Measurements from ENCODE around the gene SPSB1.
"Not testable (repeated sequence)": the region's sequence is repeated elsewhere in the genome, so short reads cannot be mapped to it uniquely, and the experiment has no call there.

The SPSB1 gene

DNA sequence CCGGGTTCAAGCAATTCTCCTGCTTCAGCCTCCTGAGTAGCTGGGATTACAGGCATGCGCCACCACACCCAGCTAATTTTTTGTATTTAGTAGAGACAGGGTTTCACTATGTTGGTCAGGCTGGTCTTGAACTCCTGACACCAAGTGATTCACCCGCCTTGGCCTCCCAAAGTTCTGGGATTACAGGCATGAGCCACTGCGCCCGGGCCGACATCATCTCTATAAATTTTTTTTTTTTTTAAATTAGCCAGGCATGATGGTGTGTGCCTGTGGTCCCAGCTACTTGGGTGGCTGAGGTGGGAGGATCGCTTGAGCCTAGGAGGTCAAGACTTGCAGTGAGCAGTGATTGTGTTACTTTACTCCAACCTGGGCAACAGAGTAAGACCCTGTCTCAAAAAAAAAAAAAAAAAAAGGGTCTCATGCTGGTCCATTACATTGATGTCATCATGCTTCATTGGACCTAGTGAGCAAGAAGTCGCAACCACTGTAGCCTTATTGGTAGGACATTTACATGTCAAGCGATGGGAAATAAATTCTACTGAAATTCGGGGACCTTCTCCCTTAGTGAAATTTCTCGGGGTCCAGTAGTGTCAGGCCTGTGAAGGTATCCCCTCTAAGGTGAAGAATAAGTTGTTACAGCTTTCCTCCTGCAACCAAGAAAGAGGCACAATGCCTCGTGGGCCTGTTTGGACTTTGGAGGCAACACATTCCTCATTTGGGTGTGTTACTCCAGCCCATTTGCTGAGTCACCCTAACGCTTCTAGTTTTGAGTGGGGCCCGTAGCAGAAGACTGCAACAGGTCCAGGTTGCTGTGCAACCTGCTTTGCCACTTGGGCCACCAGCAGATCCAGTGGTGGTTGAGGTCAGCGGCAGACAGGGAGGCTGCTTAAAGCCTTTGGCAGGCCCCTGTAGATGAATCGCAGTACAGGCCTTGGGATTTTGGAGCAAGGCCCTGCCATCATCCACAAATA is 7.2 kb downstream of the SPSB1 start:
- not testable (repeated sequence) for DNase-seq (ENCODE audit: low read depth, low spot score)

DNA sequence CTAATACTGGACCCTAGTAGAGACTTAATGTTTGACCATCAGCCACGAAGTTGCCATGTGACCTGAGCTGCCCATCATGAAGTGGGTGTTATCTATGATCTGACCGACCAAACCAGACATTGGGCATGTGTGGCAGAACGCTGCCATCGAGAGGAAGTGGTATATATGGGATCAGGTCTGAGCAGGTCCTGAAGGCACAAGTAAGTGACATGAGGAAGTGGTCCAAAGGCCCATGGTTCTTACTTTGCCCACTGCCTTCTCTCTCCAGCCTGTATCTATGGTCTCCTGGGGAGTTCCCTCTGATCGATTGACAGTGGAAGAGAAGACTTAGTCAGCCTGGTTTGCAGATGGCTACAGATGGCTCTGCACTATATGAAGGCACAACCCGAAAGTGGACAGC is 7.9 kb downstream of the SPSB1 start:
- no peak for DNase-seq (ENCODE audit: low read depth, low spot score)

DNA sequence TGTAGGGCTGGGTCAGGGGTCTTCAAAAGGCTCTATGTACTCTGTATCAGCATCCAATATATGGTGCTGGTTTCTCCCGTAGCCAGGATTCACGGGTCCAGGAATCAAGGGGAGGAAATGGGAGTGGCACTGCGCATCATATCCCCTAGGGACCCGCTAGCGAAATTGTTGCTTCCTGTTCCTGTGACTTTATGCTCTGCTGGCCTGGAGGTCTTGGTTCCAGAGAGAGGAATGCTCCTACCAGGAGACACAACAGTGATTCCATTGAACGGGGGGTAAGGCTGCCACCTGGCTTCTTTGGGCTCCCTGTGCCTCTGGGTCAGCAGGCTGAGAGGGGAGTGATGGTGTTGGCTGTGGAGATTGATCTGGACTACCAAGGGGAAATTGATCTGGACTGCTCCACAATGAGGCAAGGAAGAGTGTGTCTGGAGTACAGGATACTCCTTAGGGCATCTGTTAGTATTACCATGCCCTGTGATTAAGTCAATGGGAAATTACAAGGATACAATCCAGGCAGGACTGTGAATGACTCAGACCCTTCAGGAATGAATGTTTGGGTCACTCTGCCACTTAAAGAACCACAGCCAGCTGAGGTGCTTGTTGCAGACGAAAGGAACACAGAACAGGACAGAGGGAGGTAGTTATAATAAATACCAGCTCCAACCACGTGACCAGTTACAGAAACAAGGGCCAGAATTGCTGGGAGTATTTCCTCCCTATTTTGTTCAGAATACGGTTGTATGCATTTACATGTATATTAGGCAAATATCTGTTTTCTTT is 10.2 kb downstream of the SPSB1 start:
- DNase-seq (ENCODE audit: low read depth, low spot score), result no peak

DNA sequence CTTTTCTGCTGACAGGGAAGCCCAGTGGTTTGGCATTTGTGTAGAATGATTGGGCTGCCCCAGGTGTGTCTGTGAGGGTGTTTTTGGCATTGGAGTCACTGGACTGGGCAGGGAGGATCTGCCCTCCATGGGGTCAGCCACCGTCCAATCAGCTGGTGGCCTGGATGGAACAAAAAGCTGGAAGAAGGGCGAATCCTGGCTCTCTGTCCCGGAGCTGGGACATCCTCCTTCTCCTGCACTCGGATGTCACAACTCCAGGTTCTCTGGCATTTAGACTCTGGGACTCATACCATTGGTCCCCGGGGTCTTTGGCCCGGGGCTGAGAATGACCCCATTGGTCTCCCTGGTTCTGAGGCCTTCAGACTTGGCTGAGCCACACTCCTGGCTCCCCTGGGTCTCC is 11.2 kb downstream of the SPSB1 start:
- DNase-seq (ENCODE audit: low read depth, low spot score), result no peak

DNA sequence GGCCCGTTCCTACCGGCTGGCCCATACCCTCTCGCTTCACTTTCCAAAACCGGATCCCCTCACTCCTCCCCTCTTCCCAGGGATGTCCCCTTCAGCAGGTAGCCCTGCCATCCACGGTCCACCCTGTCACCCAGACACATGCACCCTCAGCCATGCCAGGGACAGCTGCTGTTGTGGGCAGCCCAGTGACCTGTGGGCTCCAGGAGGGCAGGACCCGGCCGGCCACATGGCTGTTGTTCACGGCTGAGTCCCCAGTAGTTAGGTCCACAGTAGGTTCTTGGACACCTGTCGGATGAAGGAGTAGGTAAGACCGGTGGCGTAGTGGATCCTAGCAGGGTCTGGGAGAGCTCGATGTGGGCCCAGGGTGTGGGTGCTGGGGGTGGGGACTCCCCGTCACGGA is 12.5 kb downstream of the SPSB1 start:
- DNase-seq (ENCODE audit: low read depth, low spot score), result no peak

DNA sequence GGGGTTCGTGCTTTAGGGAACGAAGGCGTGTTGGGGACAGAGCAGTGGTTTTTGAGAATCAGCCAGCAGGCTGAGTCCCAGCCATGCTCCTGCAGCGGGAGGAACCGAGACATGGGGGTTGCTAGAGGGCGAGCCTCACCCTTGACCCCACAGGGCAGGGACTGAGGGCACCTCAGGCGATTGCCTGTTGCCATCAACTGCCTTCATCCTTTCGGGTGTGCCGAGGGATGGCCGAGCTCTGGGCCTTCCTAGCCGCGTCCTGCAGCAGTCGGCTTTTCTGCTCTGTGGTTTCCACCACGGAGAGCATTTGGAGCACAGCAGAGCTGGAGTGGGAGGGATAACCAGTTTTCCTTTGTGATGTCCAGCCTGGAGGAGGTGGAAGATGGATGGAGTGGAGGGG is 13.3 kb downstream of the SPSB1 start:
- DNase-seq (ENCODE audit: low read depth, low spot score), result no peak

DNA sequence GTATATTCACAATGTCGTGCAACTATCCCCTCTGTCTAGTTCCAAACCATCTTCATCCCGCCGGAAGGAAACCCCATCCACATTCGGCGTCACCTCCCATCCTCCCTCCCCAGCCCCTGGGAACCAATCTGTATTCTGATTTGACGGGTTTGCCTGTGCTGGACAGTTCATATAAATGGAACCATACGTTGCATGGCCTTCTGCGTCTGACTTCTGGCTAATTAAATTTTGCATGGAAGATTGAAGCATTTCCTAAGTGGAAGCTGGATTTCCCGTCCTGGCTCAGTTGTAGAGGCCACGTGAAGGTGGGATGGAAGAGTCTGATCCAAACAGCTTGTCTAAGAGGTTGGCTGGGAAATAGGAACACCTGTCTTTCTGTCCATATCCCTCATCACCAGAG is 14.6 kb downstream of the SPSB1 start:
- no peak for DNase-seq (ENCODE audit: low read depth, low spot score)

DNA sequence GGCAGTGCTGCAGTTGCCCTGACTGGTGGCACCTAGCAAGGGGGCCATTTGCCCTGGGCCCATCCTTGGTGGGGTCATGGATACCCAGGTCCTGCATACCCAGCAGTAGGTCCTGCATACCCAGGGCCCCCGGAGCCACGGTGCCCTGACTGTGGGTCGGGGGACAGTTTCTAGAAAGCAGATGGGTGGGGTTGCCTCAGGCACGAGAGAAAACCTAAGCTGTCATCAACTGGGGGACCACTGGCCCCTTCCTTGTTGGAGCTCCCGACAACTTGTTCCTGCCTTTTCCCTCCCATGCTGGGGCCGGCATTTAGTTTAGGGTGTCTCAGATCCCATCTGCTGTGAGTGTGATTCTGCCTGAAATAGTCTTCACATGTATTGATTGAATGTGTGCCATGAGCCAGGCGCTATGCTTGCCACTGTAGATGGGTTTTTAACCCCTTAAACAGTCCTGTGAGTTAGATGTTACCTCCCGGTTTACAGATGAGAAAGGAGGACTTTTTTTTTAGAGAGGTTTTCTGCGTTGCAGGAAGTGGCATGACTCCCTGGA is 15.6 kb downstream of the SPSB1 start:
- DNase-seq (ENCODE audit: low read depth, low spot score), result no peak

DNA sequence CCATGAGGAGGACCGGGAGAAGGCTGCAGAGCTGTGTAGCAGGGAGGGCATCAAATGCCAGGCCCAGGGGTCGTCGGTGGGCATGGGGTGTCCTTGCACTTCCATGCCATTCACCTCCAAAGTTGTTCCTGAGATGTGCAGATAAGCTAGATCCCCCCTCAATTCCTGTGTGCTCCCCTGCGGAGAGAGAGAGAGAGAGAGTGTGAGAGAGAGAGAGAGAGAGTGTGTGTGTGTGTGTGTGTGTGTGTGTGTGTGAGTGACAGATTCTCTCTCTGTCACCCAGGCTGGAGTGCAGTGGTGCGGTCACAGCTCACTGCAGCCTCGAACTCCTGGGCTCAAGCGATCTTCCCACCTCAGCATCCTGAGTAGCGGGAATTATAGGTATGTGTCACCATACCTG is 16.4 kb downstream of the SPSB1 start:
- no peak for DNase-seq (ENCODE audit: low read depth, low spot score)

DNA sequence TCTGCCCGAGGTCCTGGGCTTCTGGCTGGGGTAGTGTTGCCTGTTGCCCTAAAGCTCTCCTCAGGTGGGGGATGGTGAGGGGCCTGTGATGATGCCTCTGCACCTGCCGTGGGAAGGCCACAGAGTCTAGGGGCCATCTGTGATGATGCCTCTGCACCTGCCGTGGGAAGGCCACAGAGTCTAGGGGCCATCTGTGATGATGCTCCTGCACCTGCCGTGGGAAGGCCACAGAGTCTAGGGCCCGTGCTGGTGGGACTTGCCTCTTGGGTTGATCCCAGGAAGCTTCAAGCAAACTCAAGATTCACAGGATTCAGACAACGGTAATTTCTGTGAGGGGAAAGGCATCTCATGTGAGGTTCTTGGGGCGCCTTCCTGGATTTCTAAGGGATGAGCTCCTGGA is 17.3 kb downstream of the SPSB1 start:
- DNase-seq (ENCODE audit: low read depth, low spot score), result no peak

DNA sequence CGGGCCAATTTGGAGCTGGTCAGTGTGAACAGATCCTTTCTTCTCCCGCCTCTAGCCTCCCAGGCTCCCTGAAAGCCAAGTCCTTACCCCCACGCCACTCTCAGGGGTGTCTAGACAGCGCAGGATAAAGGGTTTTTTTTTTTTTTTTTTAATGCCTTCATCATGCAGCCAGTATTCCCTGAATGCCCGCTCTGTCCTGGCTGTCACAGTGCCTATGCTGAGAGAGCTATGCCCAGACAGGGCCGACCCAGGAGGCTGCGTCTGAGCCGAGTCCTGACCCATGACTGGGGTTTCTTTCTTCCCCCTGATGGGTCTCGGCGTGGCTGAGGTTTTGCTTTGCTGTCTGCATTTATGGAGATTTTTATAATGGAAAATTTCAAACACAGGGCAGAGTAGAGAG is 18.3 kb downstream of the SPSB1 start:
- DNase-seq (ENCODE audit: low read depth, low spot score), result no peak

DNA sequence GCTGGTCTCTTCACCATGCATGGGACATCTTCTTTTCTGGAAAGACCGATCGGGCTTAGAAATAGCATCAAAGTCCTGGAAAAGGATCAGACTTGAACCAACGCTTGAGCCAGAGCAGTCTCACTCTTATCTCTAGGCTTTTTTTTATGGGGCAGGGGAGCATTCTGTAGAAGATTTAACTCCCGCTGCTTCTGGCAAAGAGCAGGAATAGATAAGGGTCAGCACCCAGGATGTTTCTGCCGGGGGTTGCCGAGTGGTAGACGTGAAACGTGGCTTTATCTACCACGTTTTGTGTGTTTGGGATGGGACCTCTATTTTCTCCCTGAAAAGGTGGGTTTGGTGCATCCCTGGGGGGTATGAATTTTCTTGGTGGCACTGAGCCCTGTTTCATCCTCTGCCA is 18.8 kb downstream of the SPSB1 start:
- no peak for DNase-seq (ENCODE audit: low read depth, low spot score)

DNA sequence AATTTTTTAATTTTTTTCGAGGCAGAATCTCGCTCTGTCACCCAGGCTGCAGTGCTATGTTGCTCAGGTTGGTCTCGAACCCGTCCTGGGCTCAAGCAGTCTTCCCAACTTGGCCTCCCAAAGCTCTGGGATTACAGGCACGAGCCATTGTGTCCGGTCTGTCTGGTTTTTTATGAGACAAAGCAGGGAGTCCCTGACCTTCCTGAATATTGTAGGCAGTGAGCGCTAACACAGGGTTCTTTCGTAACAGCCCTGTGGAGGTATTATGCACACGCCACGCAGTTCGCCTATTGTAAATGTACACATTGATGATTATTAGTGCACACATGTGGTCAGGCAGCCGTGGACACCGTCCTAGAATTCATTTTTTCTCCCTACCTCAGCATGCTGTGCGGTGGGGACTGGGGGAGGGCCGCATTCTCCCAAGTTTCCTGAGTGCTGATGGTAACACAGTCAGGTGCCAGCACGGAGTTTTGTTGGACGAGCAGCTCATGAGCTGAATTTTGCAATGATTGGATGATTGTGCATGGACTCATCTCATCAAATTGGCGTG is 19.6 kb downstream of the SPSB1 start:
- DNase-seq (ENCODE audit: low read depth, low spot score), result no peak

DNA sequence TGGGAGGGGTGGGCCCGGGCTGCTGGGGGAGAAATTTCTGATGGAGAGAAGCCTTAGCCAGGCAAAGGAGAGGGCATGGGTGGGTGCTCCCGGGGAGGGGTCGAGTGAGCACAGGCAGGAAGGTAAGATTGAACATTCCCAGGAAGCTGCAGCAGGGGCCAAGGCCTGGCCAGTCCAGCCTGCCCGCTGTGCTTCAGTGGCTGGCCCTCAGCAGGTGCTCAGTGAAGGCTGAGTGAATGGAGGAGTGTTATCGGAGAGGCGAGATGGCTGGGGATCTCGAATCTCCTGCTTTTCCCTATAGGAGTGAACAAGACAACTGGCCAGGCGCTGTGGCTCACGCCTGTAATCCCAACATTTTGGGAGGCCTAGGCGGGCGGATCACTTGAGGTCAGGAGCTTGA is 20.9 kb downstream of the SPSB1 start:
- no peak for DNase-seq (ENCODE audit: low read depth, low spot score)

DNA sequence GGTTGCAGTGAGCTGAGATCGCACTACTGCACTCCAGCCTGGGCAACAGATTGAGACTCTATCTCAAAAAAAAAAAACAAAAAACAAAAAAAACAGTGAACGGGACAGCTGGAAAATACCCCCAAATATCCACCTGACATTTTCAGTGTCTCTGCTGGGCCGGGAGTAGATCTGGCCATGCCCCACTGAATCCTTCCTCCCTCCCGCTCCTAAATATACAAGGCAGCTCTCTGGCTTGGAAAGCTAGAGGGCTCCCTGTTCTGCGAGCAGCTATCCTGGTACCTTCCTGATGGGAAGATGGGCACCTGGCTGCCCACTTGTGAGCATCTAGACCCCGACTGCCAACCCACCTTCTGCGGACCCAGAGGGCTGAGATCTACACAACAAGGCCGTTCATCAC is 21.4 kb downstream of the SPSB1 start:
- no peak for DNase-seq (ENCODE audit: low read depth, low spot score)

DNA sequence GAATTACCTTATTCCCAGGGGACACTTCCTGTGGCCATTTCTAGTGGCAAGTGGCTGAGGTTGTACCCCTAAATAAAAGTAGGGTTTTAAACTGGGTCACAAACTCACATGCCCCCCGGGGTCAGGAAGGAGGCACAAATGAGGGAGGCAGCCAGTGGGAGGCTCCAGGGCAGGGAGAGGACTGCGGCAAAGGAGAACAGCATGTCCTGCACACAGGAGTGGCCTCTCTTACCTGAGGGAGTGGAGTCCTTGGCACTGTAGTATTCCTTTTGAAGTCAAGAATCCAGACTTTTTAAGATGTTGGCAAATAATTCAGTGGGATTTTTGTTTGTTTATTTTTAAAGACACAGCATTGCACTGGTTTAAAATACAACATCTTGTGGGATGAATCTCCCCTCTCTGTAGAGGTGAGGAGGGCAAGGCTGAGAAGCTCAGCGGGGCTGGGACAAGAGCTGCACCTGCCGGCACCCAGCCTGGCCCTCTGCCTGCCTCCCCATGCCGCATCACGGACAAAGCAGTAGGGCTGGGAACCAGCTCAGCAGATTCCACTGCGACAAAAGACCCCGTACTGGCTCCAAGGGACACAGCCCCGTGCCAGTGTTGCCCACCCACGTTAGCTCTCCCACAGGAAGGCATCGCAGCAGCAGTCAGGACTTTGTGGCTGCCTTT is 22.2 kb downstream of the SPSB1 start:
- no peak for DNase-seq (ENCODE audit: low read depth, low spot score)

DNA sequence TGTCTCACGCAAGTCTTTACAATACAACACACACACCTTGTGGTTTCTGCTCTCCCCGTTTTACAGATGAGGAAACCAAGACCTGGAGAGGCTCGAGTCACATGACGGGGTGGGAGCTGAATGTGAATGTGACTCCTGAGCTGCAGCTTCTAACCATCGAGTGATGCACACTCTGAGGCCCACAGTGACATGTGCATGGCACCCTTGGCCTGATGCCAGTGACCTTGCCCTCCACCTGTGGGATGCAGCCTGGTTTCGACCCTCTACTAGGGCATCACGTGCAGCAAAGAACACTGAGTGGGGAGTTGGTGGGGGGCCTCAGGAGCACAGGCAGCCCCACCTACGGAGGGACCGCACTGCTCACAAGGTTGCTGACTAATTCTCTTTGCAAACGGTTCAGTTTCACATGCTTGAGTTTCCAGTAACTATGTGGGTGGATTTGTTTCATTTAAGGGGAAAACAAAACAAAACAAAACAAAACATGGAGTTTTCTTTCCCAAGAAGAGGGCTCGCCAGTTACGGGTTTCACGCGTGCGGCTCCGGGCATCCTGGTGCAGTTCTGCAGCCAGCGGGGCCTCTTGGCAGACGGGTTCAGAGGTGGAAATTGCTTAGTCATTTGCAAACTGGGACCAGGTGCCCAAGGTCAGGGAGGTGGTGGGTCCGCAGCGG is 22.9 kb downstream of the SPSB1 start:
- peak; percentile 87 for DNase-seq (ENCODE audit: low read depth, low spot score)

DNA sequence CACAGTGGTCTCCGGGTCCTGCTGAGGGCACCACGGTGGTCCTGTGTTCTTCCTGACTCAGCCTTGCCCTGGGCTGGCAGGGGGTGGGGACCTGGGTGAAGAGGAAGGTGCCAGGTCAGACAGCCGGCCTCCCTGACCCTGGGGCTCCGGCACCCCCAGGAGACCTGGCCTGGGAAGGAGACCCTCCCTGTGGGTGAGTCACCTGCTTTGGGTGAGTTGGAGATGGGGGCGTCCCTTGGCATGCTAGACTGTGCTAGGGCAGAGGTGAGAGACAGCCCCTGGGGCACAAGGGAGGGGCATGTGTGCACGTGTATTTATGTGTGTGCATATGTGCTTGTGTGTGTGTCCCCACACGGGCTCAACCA is 23.4 kb downstream of the SPSB1 start:
- no peak for DNase-seq (ENCODE audit: low read depth, low spot score)

DNA sequence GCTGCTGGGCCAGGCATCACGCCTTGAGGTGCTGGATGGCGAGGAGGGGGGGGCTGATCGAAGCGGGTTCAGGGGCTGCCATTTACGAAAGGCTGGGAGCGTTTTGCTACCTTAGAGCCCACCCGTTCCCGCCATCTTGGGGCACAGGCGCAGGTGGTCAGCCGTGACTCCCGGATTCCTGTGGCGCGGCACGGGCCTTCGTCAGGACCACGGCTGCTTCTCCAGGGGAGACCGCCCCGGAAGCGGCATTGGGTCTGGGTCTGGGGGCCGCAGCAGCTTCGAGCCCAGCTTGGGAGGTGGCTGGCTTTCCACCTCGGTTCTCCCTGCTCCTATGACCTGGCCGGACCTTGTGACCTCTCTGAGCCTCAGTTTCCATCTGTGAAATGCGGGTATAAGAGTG is 23.8 kb downstream of the SPSB1 start:
- no peak for DNase-seq (ENCODE audit: low read depth, low spot score)

DNA sequence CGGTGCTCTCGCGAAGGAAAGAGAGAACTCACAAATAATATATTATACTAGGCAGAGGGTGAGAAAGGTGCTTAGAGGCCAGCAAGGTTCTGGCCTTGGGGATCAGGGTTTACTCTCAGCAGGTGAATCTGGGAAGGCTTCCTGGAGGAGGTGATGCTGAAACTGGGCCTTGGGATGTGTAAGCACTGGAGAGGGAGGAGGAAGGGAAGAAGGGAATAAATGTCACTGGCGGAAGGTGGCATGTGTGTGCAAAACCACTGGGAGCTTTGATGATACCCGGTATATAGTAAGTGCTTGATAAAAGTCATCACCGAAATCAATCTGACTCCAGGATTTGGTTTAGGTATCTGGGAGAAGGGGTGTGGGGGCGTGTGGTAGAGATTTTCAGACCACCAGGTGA is 24.4 kb downstream of the SPSB1 start:
- DNase-seq (ENCODE audit: low read depth, low spot score), result no peak

All from smooth muscle cell of the brain vasculature (primary cell).